Measurements from ENCODE around the gene MTF1.
"Not testable (repeated sequence)": the region's sequence is repeated elsewhere in the genome, so short reads cannot be mapped to it uniquely, and the experiment has no call there.

The MTF1 gene

GRCh38 chr1:37793773-37794371 lies 65.5 kb downstream of the MTF1 start, which contains the start of gene MANEAL:
TSS of gene MANEAL (plus strand) at chr1:37793847. CDS start at chr1:37794183, 336 bp downstream.
- DNase-seq (ENCODE audit: low read depth): no peak

DNA sequence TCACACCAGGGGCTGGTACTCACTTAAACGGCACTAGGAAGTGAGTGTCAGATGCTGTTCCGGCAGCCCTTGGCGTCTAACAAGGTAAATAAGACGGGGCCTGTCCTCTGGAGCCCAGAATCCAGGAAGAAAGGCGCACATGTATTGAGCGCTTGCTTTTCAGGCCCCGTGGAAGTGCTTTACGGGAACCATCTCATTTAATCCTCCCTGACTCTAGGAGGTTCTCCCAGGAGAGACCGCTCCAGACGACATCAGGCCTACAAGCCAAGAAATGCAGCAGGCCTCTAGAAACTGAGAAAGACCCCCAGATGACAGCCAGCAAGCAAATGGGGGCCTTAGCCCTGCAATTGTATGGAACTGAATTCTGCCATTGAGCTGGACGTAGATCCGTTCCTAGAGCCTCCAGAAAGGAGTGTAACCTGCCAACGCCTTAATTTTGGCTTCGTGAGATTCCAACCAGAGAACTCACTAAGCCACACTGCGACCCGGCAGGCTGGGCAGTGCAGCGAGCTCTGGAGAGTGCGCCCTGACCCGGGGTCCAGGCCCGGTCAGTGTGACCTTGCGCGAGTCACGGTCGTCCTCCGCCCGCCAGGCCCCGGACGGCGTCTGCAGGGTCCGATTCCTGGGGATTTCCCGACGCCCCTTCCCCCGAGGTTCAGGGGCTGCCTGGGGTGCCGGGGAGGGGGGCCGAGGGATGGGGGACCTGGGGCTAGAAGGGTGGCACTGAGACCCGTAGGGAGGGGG lies 66.3 kb downstream of the MTF1 start:
- no peak for DNase-seq (ENCODE audit: low read depth)

- DNase-seq (ENCODE audit: low read depth): no peak
These were observed 76.9 kb downstream of the MTF1 start for GRCh38 chr1:37782491-37782890.

DNA sequence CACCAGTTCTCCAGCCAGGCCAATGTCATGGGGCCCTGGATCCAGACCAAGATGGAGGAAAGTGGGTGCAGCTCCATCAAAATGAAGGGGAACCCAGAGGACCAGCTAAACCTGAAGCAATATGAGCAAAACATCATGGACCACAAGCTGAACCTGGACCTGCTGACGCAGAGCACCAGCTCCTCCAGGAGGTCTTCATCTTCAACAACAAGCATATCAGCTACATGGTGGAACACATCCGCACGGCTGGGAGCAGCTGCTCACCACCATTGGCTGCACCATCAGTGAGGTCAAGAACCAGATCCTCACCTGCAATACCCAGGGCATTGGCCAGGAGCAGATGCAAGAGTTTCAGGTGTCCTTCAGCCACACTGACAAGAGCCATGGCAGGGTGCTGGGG lies 80.7 kb downstream of the MTF1 start:
- no peak for DNase-seq (ENCODE audit: low read depth)

DNA sequence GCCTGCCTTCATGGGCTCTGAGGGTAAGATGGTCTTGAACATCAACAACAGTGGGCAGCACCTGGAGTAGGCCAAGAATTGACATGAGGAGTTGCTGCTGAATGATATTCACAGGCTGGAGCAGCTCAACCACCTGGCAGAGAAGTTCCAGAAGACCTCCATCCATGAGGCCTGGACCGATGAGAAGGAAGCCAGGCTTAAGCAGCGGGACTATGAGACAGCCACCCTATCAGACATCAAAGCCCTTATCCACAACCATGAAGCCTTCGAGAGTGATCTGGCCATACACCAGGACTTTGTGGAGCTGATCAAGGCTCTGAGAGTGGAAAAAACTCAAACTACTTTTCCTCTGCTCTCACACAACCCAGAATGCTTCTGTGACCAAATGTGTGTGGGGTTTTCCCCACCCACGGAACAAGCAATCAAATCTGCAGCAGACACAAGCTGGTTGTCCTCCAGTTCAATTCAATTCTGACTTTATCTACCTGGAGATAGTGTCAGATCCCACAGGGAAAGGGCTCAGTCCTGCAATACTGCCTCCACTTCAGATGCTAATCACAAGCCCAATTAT lies 82.4 kb downstream of the MTF1 start:
- no peak for DNase-seq (ENCODE audit: low read depth)

GRCh38 chr1:37771440-37771839 lies 88.0 kb downstream of the MTF1 start:
- DNase-seq (ENCODE audit: low read depth): not testable (repeated sequence)

- DNase-seq (ENCODE audit: low read depth): no peak
These were observed 91.9 kb downstream of the MTF1 start for GRCh38 chr1:37767488-37767887.

GRCh38 chr1:37765916-37766664 lies 93.3 kb downstream of the MTF1 start:
- DNase-seq (ENCODE audit: low read depth): no peak

DNA sequence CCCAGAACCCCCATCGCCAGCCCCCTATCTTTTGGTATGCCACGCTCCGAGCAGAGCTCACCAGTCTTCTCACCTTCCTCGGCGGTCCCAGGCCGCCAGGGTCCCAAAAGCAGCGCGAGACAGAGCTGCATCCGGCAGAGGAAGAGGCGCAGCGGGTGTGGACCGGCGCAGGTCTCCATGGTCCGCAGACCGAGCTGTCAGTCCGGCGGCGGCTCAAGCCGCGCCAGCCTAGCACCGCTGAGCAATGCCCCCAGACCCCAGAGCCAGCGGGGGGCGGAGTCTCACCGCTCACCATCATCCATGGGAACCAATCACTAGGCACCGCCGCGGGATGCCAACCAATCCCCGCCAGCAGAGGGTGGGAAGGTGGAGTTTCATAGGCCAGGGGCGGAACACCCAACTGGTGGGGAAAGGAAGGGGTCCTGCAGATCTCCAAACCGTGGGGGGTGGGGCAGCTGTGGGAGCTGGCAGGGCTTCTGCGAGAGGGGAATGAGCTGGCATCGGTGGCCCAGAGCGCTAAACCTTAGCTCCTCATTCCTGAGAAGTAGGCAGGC lies 94.4 kb downstream of the MTF1 start, which contains the start of gene EPHA10:
Gene EPHA10 (minus strand): TSS at position 233 of the 554 bp plus-strand sequence. CDS start 54 bp downstream, at position 179.
- no peak for DNase-seq (ENCODE audit: low read depth)

DNA sequence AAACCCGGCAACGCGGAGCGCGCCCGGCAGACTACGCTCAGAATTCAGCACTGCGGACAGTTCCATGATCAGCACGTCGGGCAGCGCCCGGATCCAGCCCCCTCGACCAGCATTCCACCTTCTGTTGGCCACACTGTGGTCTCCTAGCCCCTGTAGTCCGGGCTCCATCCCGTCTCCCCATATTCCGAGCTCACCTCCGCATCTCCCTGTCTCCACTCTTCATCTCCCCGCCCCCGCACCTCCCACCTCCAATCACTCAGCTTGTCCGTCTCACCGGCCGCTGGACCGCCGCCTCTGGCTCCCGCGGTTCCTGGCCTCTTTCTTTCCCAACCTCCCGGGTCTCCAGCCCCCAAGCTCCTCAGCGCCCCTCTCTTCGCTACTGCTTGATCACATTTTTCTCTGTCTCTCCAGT lies 95.0 kb downstream of the MTF1 start:
- no peak for DNase-seq (ENCODE audit: low read depth)

DNA sequence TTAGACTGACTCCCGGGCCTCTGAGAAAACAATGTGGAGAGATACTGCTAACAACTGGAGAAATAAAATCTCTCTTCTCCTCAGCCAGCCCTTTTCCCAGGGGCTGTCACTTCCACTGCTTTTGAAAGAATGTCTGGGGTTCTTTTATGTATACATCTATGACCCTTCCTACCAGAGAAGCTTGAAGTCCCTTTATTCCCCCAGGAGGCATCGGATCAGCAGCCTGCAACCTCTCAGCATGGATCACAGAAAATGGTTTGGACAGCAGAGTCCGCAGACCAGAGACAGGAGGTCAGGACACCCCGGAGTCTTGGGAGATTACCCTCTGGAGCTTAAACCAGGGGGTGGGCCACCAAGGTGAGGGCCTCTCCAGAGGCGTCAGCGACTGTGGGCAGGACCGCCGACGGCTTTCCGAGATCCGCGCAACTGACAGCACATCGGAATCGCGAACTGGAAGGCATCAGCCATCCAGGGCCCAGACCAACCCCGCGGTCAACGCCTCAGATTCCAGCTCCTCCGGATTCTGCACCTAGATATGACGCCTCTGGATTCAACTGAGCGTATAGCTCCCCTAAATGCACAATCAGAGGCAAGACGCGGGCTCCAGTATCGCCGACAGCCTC lies 95.5 kb downstream of the MTF1 start:
- DNase-seq (ENCODE audit: low read depth): no peak

GRCh38 chr1:37762516-37762915 lies 96.9 kb downstream of the MTF1 start:
- DNase-seq (ENCODE audit: low read depth): no peak

DNA sequence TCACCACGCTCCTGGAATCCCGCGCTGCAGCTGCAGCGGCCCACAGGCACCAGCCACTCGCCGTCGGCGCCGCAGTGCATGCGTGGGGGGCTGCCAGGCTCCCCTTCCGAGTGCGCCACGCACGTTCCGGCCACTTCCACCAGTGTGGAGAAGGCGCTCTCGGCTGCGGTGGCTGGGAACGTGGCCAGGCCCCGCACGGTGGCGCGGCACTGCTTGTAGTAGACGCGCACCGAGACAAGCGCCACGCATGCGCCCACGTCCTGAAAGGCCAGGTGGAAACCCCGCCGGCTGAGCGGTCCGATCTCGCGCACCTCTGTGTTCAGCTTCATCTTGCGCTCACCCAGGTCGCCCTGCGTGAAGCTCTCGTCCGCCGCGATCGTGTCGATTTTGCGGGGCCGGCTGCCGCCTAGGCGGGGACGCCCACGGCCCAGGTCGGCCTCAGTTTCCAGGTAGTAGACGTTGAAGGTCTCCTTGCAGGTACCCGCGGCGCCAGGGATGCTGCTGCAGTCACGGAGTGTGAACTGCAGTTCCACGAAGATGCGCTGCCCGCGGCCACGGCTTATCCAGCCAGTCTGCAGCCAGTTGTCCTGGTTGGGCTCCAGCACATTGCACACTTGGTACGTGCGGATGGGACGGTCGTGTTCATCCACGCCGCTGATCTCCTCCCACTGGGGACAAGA lies 97.8 kb downstream of the MTF1 start:
- DNase-seq (ENCODE audit: low read depth): no peak
